Fibroblast of lung (primary cell): ENCODE results near the gene TBC1D14.

Experiments used
- CTCF ChIP-seq, 2 donors: IDR thresholded peaks in 1 of 2; conservative IDR thresholded peaks in 1 of 2; 1 replicate in 1 of 2; 2 replicates in 1 of 2; pipeline ENCODE4 v1.5.1; 2011 to 2012; ENCODE audit warnings: low read length in 2 of 2, control low read depth in 1 of 2, inconsistent platforms in 1 of 2, low read depth in 1 of 2, mild to moderate bottlenecking in 1 of 2
- EZH2 ChIP-seq: IDR thresholded peaks from 2 replicates; pipeline ENCODE4 v1.5.1; 2012; ENCODE audit warnings: low read length, control low read depth, mild to moderate bottlenecking; ENCODE audit errors: missing control alignments

- TF ChIP-seq EZH2 (no peak), CTCF (conservative IDR thresholded peaks at IDR 0.05 in 1 of 2, IDR thresholded peaks at IDR 0.05 in 1 of 2; ENCODE audit: low read depth in 1 of 2, low read length in 2 of 2) (no peak)
Measured at GRCh38 chr4:6876440-6876839, 33.2 kb upstream of the TBC1D14 start.
